IMR-90 (cell line): Measurements from ENCODE around the gene TMLHE. TPM values are rescaled to one million over a fixed set of nuclear protein-coding genes. Genes with fewer than 3 reads are reported as not detected.

ENCODE experiments used
- ATAC-seq: fragments of 200-7000 bp; cut with Tn5 transposase; 2 replicates; pipeline ENCODE4 v1.9.1; 2020; ENCODE audit warnings: low read depth, mild to moderate bottlenecking, moderate library complexity
- BruUV-seq: library from RNA; stranded (reverse); fragments of 400-500 nt; replicated peaks from 2 replicates; lab custom pipeline; 2021; lab: Mats Ljungman, UMichigan
- CTCF ChIA-PET: fragments of 300-600 bp; formaldehyde crosslinking; extraction: SDS; loops from one replicate; lab custom pipeline; 2021; ENCODE audit warnings: antibody characterized with exemption; lab: Yijun Ruan, JAX
- POLR2A ChIA-PET: fragments of 300-600 bp; sonication (Branson Sonifier 250); formaldehyde crosslinking; loops from one replicate; lab custom pipeline; 2022; ENCODE audit warnings: antibody characterized with exemption; ENCODE audit not compliant: unreplicated experiment; lab: Charles Lee
- DNase-seq: peaks from one replicate; pipeline ENCODE4 v3.0.0; 2013
- H2AFZ ChIP-seq: replicated peaks from 2 replicates; pipeline ENCODE3; 2013; ENCODE audit warnings: low read length, mild to moderate bottlenecking; ENCODE audit not compliant: poor library complexity
- H2AK5ac ChIP-seq: 2 replicates; pipeline ENCODE4 v1.6.1; 2013; ENCODE audit warnings: low read depth, low read length, inconsistent platforms
- H2AK9ac ChIP-seq: replicated peaks from 2 replicates; pipeline ENCODE3; 2013; ENCODE audit warnings: mild to moderate bottlenecking, low read depth, low read length, moderate library complexity; ENCODE audit not compliant: poor library complexity
- H2BK120ac ChIP-seq: 2 replicates; pipeline ENCODE4 v1.6.1; 2013; ENCODE audit warnings: low read depth, low read length, inconsistent platforms
- H2BK15ac ChIP-seq: 3 replicates; pipeline ENCODE4 v1.6.1; 2013; ENCODE audit warnings: low read depth, low read length, inconsistent platforms
- H2BK20ac ChIP-seq: 2 replicates; pipeline ENCODE4 v1.6.1; 2013; ENCODE audit warnings: low read depth, mild to moderate bottlenecking, inconsistent platforms, low read length, moderate library complexity
- H2BK5ac ChIP-seq: 2 replicates; pipeline ENCODE4 v1.6.1; 2013; ENCODE audit warnings: mild to moderate bottlenecking, low read depth, low read length, inconsistent platforms; ENCODE audit not compliant: poor library complexity, severe bottlenecking
- H3K14ac ChIP-seq: replicated peaks from 2 replicates; pipeline ENCODE4 v1.6.1; 2013; ENCODE audit warnings: low read depth, low read length, inconsistent platforms
- H3K18ac ChIP-seq: 2 replicates; pipeline ENCODE4 v1.6.1; 2013; ENCODE audit warnings: low read depth, low read length, control low read depth
- H3K23ac ChIP-seq: 2 replicates; pipeline ENCODE4 v1.6.1; 2013; ENCODE audit warnings: low read depth, low read length, inconsistent platforms
- H3K27ac ChIP-seq: 2 replicates; pipeline ENCODE4 v1.5.1; 2013; ENCODE audit warnings: mild to moderate bottlenecking, control low read depth, low read length; ENCODE audit not compliant: insufficient read depth
- H3K27me3 ChIP-seq: 2 replicates; pipeline ENCODE4 v1.6.1; 2013; ENCODE audit warnings: low read length; ENCODE audit not compliant: control insufficient read depth, insufficient read depth
- H3K36me3 ChIP-seq: 2 replicates; pipeline ENCODE4 v1.6.1; 2013; ENCODE audit warnings: low read length, mixed read lengths; ENCODE audit not compliant: control insufficient read depth, insufficient read depth
- H3K4ac ChIP-seq: 2 replicates; pipeline ENCODE4 v1.6.1; 2013; ENCODE audit warnings: low read depth, low read length, inconsistent platforms
- H3K4me1 ChIP-seq: 2 replicates; pipeline ENCODE4 v1.6.1; 2013; ENCODE audit warnings: low read length, mixed read lengths; ENCODE audit not compliant: control insufficient read depth, insufficient read depth
- H3K4me2 ChIP-seq: 2 replicates; pipeline ENCODE4 v1.6.1; 2013; ENCODE audit warnings: low read depth, mild to moderate bottlenecking, control low read depth, low read length, moderate library complexity
- H3K4me3 ChIP-seq: 2 replicates; pipeline ENCODE4 v1.5.1; 2013; ENCODE audit warnings: low read depth, mild to moderate bottlenecking, control low read depth, low read length, moderate library complexity; ENCODE audit not compliant: insufficient read depth
- H3K56ac ChIP-seq: 2 replicates; pipeline ENCODE4 v1.6.1; 2013; ENCODE audit warnings: low read length, inconsistent platforms; ENCODE audit not compliant: insufficient read depth; ENCODE audit errors: extremely low read depth
- H3K79me1 ChIP-seq, 2 experiments: 2 replicates each; pipeline ENCODE4 v1.6.1; 2013; ENCODE audit warnings: low read length in 2 of 2, inconsistent platforms in 1 of 2, low read depth in 1 of 2
- H3K9ac ChIP-seq: 2 replicates; pipeline ENCODE4 v1.6.1; 2013; ENCODE audit warnings: low read depth, low read length, control low read depth
- H3K9me1 ChIP-seq: 2 replicates; pipeline ENCODE4 v1.6.1; 2013; ENCODE audit warnings: low read length, inconsistent platforms; ENCODE audit not compliant: insufficient read depth
- H3K9me3 ChIP-seq: 2 replicates; pipeline ENCODE4 v1.6.1; 2013; ENCODE audit warnings: low read length; ENCODE audit not compliant: control insufficient read depth, insufficient read depth
- H4K20me1 ChIP-seq: 2 replicates; pipeline ENCODE4 v1.6.1; 2013; ENCODE audit warnings: low read length, inconsistent platforms; ENCODE audit not compliant: insufficient read depth
- H4K5ac ChIP-seq: 2 replicates; pipeline ENCODE4 v1.6.1; 2013; ENCODE audit warnings: mild to moderate bottlenecking, low read depth, low read length, control low read depth
- H4K8ac ChIP-seq, 2 experiments: 2 replicates each; pipeline ENCODE4 v1.6.1; 2013; ENCODE audit warnings: low read depth in 2 of 2, low read length in 2 of 2, control low read depth in 1 of 2, inconsistent platforms in 1 of 2
- H4K91ac ChIP-seq: 2 replicates; pipeline ENCODE4 v1.6.1; 2013; ENCODE audit warnings: low read depth, low read length, inconsistent platforms; ENCODE audit not compliant: insufficient read depth
- BHLHE40 ChIP-seq: fragments of 150-350 bp; IDR thresholded peaks from 2 replicates; pipeline ENCODE4 v1.6.1; 2016; ENCODE audit warnings: mild to moderate bottlenecking, low read depth, low read length
- FOS ChIP-seq: fragments of 150-350 bp; IDR thresholded peaks from 2 replicates; pipeline ENCODE4 v1.6.1; 2016; ENCODE audit warnings: low read depth, low read length
- NFE2L2 ChIP-seq: fragments of 150-350 bp; IDR thresholded peaks from 2 replicates; pipeline ENCODE4 v1.6.1; 2016; ENCODE audit warnings: low read depth, mild to moderate bottlenecking, low read length
- WGBS, 2 experiments: methylation state at CpG; one replicate each; pipeline versions ENCODE4 v1.1.5 to v1.1.7; 2013; ENCODE audit warnings: missing lambda C conversion rate in 2 of 2; ENCODE audit not compliant: insufficient read length in 1 of 2; ENCODE audit errors: extremely low coverage in 2 of 2; 5-methylcytosine and 5-hydroxymethylcytosine counted together
- dilution Hi-C: fragments of 300-500 bp; cut with HindIII; formaldehyde crosslinking; loops from one replicate; pipeline ENCODE4 v1.14.3; 2018; ENCODE audit warnings: low sequenced_read_pairs; ENCODE audit not compliant: unreplicated experiment
- in situ Hi-C: fragments of 300-500 bp; cut with MboI; formaldehyde crosslinking; loops from 3 replicates; pipeline ENCODE4 v1.14.3; 2019; ENCODE audit warnings: low sequenced_read_pairs, inconsistent platforms, mixed read lengths
- intact Hi-C: fragments of 100-400 bp; cut with micrococcal nuclease; formaldehyde crosslinking; loops from 2 replicates; pipeline ENCODE4 v1.10.0; 2022
- polyA plus RNA-seq, 3 experiments: library from polyadenylated mRNA; depleted of rRNA; stranded (reverse); fragments of >200 nt; gene quantifications; 2 replicates each; pipeline ENCODE4 v1.2.3, GENCODE V29; 2012; ENCODE audit warnings: low replicate concordance in 1 of 3
- total RNA-seq: library from RNA; depleted of rRNA; stranded (reverse); fragments of >200 nt; gene quantifications from 2 replicates; pipeline ENCODE4 v1.2.3, GENCODE V29; 2012
- TF ChIP-seq, protein P1 (sequence below): fragments of 150-350 bp; IDR thresholded peaks from 2 replicates; pipeline ENCODE4 v1.6.1; 2016; ENCODE audit warnings: low read depth, mild to moderate bottlenecking, low read length, moderate library complexity, borderline replicate concordance

TMLHE gene
- total and polyA plus RNA-seq, 2 of the 4 experiments (the other 2 are of a cell fraction), result 10.9 to 20.4 TPM

DNA sequence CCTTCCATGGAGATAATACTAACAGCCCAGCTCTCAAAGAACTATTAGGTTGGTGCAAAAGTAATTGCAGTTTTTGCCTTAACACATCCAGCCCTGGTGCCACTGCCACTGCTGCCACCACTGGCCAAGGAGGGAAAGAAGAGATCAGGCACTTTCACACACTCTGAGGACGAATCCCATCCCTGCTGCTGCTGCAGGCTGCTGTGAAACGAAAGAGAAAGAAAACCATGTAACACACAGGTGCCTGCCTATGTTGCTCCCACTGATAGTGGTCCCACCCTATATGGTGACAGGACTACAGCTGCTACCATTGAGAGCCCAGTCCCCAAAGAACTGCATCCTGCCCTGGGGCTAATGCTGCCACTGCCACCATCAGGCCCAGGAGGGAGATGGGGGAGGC is 35.1 kb downstream of the TMLHE start:
- BruUV-seq, result no TSS peak
- Histone ChIP-seq H2BK120ac (no peak overlapping the region), H3K4ac (no peak overlapping the region), H2BK5ac (no peak overlapping the region), H3K4me2 (no peak overlapping the region), H3K14ac (no peak overlapping the region), H3K9me1 (no peaks in the 10 kb centered on the region), H3K56ac (no peak overlapping the region), H3K27me3 (no peaks in the 10 kb centered on the region), H3K4me3 (no peak overlapping the region), H4K20me1 (no peaks in the 10 kb centered on the region), H3K4me1 (no peaks in the 10 kb centered on the region), H3K36me3 (no peaks in the 10 kb centered on the region), H3K27ac (no peak overlapping the region), H3K18ac (no peak overlapping the region), H2AFZ (no peak overlapping the region), H4K5ac (no peak overlapping the region), H2AK5ac (no peak overlapping the region), H2BK15ac (no peak overlapping the region), H4K91ac (no peak overlapping the region), H3K9me3 (peaks cover 4% of the 10 kb centered on the region; the same call in 1 of the 2 replicates), H3K79me1 (peaks cover 0 to 3% of the 10 kb centered on the region in 2 experiments; a peak in 2 of 4 replicates), H2BK20ac (no peak overlapping the region), H3K23ac (no peak overlapping the region), H4K8ac (no peak overlapping the region), H3K9ac (no peak overlapping the region), H2AK9ac (no peak overlapping the region)
- intact Hi-C loops (no loop called here), in situ Hi-C loops (no loop called here), dilution Hi-C loops (no loop called here)
- WGBS, 2 experiments, result no CpG with 5 or more reads among the region's 2 CpGs
- TF ChIP-seq BHLHE40, result no peak
- TF ChIP-seq, protein P1, sequence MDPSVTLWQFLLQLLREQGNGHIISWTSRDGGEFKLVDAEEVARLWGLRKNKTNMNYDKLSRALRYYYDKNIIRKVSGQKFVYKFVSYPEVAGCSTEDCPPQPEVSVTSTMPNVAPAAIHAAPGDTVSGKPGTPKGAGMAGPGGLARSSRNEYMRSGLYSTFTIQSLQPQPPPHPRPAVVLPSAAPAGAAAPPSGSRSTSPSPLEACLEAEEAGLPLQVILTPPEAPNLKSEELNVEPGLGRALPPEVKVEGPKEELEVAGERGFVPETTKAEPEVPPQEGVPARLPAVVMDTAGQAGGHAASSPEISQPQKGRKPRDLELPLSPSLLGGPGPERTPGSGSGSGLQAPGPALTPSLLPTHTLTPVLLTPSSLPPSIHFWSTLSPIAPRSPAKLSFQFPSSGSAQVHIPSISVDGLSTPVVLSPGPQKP, result no peak
- no peak for TF ChIP-seq NFE2L2
- TF ChIP-seq FOS, result no peak
- ChIA-PET POLR2A (no interaction called here), CTCF (no interaction called here)
- ATAC-seq, result no peak
- DNase-seq, result no peak
